Spinal cord (tissue), 4 donors: ENCODE measurements around the gene CERS5. TPM values are rescaled to one million over a fixed set of nuclear protein-coding genes. Genes with fewer than 3 reads are reported as not detected.

ENCODE experiments used
- polyA plus RNA-seq, 2 donors: library from polyadenylated mRNA; unstranded; fragments of 120-200 nt; gene quantifications; one replicate each; pipeline ENCODE4 v1.2.1, GENCODE V29; 2013; ENCODE audit not compliant: insufficient read length in 2 of 2
- total RNA-seq, 2 donors: library from RNA; depleted of rRNA in 1 of 2; stranded (reverse); fragments of 120-200 nt in 1 of 2; fragments of >200 nt in 1 of 2; gene quantifications; one replicate each; pipeline versions ENCODE4 v1.2.3 to v1.2.4, GENCODE V29; 2013 to 2014

The CERS5 gene
- total and polyA plus RNA-seq, 4 donors = 74.9 to 122 (median 93.8) TPM

Other genes with a start within 250 kb of the CERS5 start
- not detected for gene AQP2, start 216.6 kb downstream of the CERS5 start, total RNA-seq
- gene AQP2, start 216.6 kb downstream of the CERS5 start, polyA plus RNA-seq = under 1 TPM; 0.44 to 0.47 TPM
- under 1 TPM; 0.20 to 0.99 TPM for gene AQP5, start 205.5 kb downstream of the CERS5 start, total RNA-seq
- 1 to 10 TPM; 1.8 to 2.4 TPM for gene AQP5, start 205.5 kb downstream of the CERS5 start, polyA plus RNA-seq
- 1 to 10 TPM; 2.1 to 2.3 TPM for gene AQP6, start 194.4 kb downstream of the CERS5 start, total RNA-seq
- gene AQP6, start 194.4 kb downstream of the CERS5 start, polyA plus RNA-seq = 1 to 10 TPM; 7.3 to 9.2 TPM
- gene RACGAP1, start 141.9 kb downstream of the CERS5 start, total RNA-seq = 10 to 100 TPM; 32.1 to 38.4 TPM
- 10 to 100 TPM; 42.7 to 46.2 TPM for gene RACGAP1, start 141.9 kb downstream of the CERS5 start, polyA plus RNA-seq
- gene ASIC1, start 109.8 kb downstream of the CERS5 start, total RNA-seq = 10 to 100 TPM; 14.3 to 25.1 TPM
- 100 to 1,000 TPM; 134 to 148 TPM for gene ASIC1, start 109.8 kb downstream of the CERS5 start, polyA plus RNA-seq
- gene SMARCD1, start 82.0 kb downstream of the CERS5 start, total RNA-seq = 10 to 100 TPM; 34.7 to 52.3 TPM
- 100 to 1,000 TPM; 126 to 133 TPM for gene SMARCD1, start 82.0 kb downstream of the CERS5 start, polyA plus RNA-seq
- gene GPD1, start 63.4 kb downstream of the CERS5 start, total RNA-seq = 10 to 100 TPM; 14.8 to 19.5 TPM
- gene GPD1, start 63.4 kb downstream of the CERS5 start, polyA plus RNA-seq = 10 to 100 TPM; 39.1 to 52.6 TPM
- gene COX14, start 55.1 kb downstream of the CERS5 start, total RNA-seq = 10 to 100 TPM; 23.8 to 74.8 TPM
- gene COX14, start 55.1 kb downstream of the CERS5 start, polyA plus RNA-seq = 10 to 100 TPM; 48.4 to 49.0 TPM
- 10 to 100 TPM; 51.9 to 77.7 TPM for gene LIMA1, start 116.2 kb upstream of the CERS5 start, total RNA-seq
- gene LIMA1, start 116.2 kb upstream of the CERS5 start, polyA plus RNA-seq = 10 to 100 TPM; 49.3 to 60.2 TPM
- not detected for gene FAM186A, start 229.2 kb upstream of the CERS5 start, total RNA-seq
- gene FAM186A, start 229.2 kb upstream of the CERS5 start, polyA plus RNA-seq = under 1 TPM; 0.29 to 0.54 TPM
- 10 to 100 TPM; 31.9 to 87.6 TPM for gene LARP4, start 233.5 kb upstream of the CERS5 start, total RNA-seq
- 10 to 100 TPM; 19.8 to 25.6 TPM for gene LARP4, start 233.5 kb upstream of the CERS5 start, polyA plus RNA-seq